ENCODE measurements around the gene COPS8.

The COPS8 gene

DNA sequence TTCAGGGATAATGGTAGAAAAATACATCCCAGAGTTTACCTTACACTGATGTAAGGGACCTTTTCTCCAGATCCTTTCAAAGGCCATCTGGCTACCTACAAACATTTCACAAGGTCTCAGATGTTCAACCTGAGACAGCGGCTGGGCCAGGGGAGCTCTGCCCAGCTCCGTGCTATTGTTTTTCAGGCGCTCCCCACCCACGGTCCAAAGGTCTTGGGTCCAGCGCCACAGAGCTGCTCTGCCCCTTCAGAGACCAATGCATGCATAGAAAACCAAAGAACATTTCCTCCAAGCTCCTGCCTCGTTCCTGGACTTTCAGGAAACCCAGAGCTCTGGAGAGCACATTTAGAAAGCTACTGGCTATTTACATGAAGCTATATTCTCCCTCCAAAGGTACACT is 40.3 kb downstream of the COPS8 start:
- no peaks in the 10 kb centered on the region for H3K27me3 Mint-ChIP-seq (ENCODE audit: low read depth)
- no peaks in the 10 kb centered on the region for H3K36me3 Mint-ChIP-seq (ENCODE audit: low read depth)
- H3K4me1 Mint-ChIP-seq: peaks cover 9% of the 10 kb centered on the region
- no peak overlapping the region for H3K4me3 Mint-ChIP-seq
- H3K27ac Mint-ChIP-seq: no peak overlapping the region
- TF ChIP-seq, protein P1, sequence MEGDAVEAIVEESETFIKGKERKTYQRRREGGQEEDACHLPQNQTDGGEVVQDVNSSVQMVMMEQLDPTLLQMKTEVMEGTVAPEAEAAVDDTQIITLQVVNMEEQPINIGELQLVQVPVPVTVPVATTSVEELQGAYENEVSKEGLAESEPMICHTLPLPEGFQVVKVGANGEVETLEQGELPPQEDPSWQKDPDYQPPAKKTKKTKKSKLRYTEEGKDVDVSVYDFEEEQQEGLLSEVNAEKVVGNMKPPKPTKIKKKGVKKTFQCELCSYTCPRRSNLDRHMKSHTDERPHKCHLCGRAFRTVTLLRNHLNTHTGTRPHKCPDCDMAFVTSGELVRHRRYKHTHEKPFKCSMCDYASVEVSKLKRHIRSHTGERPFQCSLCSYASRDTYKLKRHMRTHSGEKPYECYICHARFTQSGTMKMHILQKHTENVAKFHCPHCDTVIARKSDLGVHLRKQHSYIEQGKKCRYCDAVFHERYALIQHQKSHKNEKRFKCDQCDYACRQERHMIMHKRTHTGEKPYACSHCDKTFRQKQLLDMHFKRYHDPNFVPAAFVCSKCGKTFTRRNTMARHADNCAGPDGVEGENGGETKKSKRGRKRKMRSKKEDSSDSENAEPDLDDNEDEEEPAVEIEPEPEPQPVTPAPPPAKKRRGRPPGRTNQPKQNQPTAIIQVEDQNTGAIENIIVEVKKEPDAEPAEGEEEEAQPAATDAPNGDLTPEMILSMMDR (IDR thresholded peaks at IDR 0.05; ENCODE audit: unreplicated experiment in 3 of 3): no peak
- H3K9me3 Mint-ChIP-seq: peaks cover 4% of the 10 kb centered on the region

DNA sequence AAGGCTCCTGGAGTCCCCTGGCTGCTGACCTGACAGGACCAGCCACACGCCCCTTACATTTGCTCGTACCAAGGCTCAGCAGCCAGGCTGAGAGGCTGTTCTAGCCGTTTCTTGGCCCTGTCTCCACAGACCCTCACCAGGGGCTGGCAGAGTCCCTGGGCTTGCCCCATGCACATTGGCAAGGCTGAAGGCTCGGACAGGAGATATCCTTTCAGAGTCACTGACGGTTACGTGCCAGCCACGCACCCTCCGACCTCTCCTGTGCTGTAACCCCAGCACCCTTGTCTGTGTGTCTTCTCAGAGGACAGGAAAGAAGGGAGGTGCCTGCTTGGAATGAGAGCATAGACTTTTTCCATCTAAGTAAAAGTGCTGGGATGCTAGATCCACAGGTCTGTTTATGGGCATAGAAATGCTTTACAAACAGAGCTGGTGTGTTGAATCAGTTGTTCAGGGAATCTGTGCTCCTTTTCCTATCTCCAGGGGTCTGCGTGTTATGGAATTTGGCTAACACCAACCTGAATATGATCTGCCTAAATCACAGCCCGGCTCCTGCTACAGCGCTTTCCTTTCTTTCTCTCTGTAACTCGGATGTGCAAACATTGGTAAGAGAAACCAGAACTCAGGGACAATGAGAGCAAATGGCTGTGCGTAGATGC is 41.0 kb downstream of the COPS8 start:
- no peaks in the 10 kb centered on the region for H3K27me3 Mint-ChIP-seq (ENCODE audit: low read depth)
- TF ChIP-seq, protein P1 (IDR thresholded peaks at IDR 0.05; ENCODE audit: unreplicated experiment in 3 of 3): no peak
- peaks cover 9% of the 10 kb centered on the region for H3K4me1 Mint-ChIP-seq

DNA sequence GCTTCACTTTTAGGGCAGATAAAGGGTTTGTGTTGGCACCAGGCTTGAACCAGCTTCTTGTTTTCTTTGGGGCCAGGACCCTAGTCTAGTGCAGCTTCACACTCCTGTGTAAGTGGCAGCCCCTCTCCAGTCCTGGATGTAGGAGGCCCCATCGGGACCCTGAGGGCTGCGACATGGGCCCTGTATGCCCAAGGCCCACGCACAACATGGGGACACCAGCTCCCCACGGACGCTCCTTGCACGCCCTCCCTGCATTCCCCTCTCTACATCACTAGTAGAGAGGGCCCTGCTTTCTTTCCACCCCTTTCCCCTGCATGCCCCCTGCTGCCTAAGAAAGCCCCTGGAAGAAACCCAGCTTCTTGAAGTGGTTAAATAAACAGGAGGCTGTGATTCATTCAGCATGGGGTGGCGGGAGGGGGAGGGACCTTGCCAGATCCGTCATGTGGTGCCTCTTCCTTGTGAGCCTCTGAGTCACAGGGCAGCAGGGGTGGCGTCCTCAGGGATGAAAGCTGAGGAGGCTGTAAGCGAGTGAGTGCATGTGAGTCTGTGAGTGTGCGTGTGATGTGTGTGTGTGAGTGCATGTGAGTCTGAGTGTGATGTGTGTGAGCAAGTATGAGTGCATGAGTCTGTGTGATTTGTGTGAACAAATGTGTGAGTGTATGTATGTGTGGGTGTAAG is 42.5 kb downstream of the COPS8 start:
- Mint-ChIP-seq H3K36me3 (ENCODE audit: low read depth) (no peaks in the 10 kb centered on the region), H3K9me3 (no peaks in the 10 kb centered on the region), H3K4me3 (no peak overlapping the region), H3K27me3 (ENCODE audit: low read depth) (no peaks in the 10 kb centered on the region), H3K27ac (no peak overlapping the region), H3K4me1 (peaks cover 9% of the 10 kb centered on the region)
- TF ChIP-seq, protein P1 (IDR thresholded peaks at IDR 0.05; ENCODE audit: unreplicated experiment in 3 of 3): no peak

More for the DNA sequence above, 41.0 kb downstream of the COPS8 start:
- Mint-ChIP-seq H3K27ac (peak overlapping the region in 1 of 3 experiments; percentile 30), H3K9me3 (peaks cover 4% of the 10 kb centered on the region), H3K36me3 (ENCODE audit: low read depth) (no peaks in the 10 kb centered on the region), H3K4me3 (no peak overlapping the region)

DNA sequence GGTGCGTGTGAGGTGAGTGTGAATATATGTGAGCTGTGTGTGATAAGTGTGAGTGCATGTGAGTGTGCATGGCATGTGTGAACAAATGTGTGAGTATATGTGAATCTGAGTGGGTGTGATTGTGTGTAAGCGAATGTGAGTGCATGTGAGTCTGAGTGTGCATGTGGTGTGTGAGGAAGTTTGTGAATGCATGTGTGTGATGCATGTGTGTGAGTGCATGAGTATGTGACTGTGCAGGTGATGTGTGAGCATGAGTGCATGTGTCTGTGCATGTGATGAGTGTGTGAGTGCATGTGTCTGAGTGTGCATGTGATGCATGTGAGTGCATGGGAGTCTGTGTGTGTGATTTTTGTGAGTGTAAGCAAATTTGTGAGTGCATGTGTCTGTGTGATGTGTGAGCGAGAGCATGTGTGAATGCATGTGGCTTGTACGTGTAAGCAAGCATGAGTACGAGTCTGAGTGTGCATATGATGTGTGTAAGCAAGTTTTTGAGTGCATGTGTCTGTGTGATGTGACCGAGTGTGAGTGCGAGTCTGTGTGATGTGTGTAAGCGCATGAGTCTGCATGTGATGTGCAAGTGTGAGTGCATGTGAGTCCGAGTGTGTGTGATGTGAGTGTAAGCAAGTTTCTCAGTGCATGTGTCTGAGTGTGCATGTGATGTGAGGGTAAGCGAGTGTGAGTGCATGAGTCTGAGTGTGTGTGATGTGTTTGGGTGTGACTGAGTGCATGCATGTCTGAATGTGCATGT is 43.3 kb downstream of the COPS8 start:
- TF ChIP-seq, protein P1 (IDR thresholded peaks at IDR 0.05; ENCODE audit: unreplicated experiment in 3 of 3): no peak
- Mint-ChIP-seq H3K9me3 (no peaks in the 10 kb centered on the region), H3K36me3 (ENCODE audit: low read depth) (no peaks in the 10 kb centered on the region), H3K4me1 (peaks cover 9% of the 10 kb centered on the region), H3K27ac (no peak overlapping the region), H3K27me3 (ENCODE audit: low read depth) (no peaks in the 10 kb centered on the region), H3K4me3 (no peak overlapping the region)

DNA sequence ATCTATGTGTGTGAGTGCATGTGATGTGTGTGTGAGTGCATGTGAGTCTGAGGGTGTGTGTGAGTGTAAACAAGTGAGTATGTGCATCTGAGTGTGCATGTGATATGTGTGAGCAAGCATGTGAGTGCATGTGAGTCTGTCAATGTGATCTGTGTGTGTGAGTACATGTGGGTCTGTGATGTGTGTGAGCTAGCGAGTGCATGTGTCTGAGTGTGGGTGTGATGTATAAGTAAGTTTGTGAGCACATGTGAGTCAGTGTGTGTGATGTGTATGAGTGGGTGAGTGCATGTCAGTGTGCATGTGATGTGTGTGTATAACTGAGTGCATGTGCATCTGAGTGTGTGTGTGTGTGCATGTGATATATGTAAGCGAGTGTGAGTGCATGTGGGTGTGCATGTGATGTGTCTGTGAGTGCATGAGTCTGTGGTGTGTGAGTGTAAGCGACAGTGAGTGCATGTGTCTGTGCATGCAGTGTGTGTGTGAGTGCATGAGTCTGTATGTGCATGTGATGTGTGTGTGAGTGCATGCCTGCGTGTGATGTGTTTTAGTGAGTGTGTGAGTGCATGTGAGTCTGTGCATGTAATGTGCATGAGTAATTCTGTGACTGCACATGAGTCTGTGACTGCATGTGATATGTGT is 44.1 kb downstream of the COPS8 start:
- Mint-ChIP-seq H3K27ac (no peak overlapping the region), H3K4me3 (no peak overlapping the region), H3K4me1 (peaks cover 9% of the 10 kb centered on the region), H3K9me3 (no peaks in the 10 kb centered on the region), H3K27me3 (ENCODE audit: low read depth) (no peaks in the 10 kb centered on the region), H3K36me3 (ENCODE audit: low read depth) (no peaks in the 10 kb centered on the region)
- TF ChIP-seq, protein P1 (IDR thresholded peaks at IDR 0.05; ENCODE audit: unreplicated experiment in 3 of 3): no peak

Measured in nephron (organoid).